ENCODE data around the gene QSOX1.

The QSOX1 gene

DNA sequence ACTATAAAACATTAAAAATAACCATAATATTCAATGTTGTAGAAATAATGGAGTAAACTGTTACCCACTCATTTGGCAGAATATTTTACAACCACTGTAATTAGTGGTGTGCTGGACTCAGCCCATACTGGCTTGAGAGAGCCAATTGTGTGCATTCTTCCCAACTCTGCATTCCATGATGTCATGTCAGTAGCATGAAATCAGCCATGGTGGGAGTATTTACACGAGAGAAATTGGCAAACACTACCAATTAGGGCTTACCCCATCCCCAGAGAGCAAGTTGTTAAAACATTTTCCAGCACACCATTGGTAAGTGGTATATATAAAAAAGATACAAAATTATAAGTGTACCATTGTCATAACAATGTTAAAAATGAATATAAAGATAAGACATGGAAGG is 19.1 kb upstream of the QSOX1 start:
- H3K4me3 ChIP-seq (ENCODE audit: low read depth, low read length) = no peak overlapping the region
- POLR2A ChIA-PET = no interaction called here
- CTCF ChIA-PET = no interaction called here
- no peak for TF ChIP-seq CTCF (IDR thresholded peaks at IDR 0.05; ENCODE audit: insufficient read depth, low read length, missing control alignments)
- no peak for DNase-seq (ENCODE audit: low read depth, low spot score)

DNA sequence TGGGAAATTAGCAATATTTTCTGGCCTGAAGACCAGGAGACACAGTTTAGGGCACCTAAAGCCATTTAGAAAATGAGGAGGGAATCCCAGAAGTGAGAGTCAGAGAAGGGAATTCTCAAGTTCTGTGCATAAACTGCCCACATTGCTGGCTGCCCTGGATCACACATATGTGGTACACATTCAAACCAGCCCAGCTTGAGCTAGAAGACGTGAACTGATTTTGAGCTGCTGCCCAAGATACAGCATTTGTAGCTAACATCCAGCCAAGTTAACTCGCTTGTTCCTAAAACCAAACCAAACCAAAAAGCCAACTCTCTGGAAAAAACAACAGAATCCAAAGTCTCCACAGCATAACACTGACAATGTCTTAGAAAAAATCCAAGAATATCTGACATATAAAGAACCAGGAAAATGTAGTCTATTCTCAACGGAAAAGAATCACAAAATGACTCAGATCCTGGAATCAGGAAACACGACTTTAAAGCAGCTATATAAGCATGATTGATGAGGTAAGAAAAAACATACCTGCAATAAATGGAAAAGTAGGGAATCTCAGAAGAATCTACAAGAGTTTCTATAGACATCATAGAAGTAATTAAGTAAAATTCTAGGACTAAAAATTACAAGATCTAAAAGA is 18.2 kb upstream of the QSOX1 start:
- H3K4me3 ChIP-seq (ENCODE audit: low read depth, low read length) = no peak overlapping the region
- POLR2A ChIA-PET = no interaction called here
- CTCF ChIA-PET = no interaction called here
- no peak for DNase-seq (ENCODE audit: low read depth, low spot score)
- no peak for TF ChIP-seq CTCF (IDR thresholded peaks at IDR 0.05; ENCODE audit: insufficient read depth, low read length, missing control alignments)

- TF ChIP-seq CTCF (IDR thresholded peaks at IDR 0.05; ENCODE audit: insufficient read depth, low read length, missing control alignments) = no peak
These were observed 17.7 kb upstream of the QSOX1 start for GRCh38 chr1:180136968-180137356.

GRCh38 chr1:180137776-180138175 is 16.9 kb upstream of the QSOX1 start:
- DNase-seq (ENCODE audit: low read depth, low spot score) = no peak
- TF ChIP-seq CTCF (IDR thresholded peaks at IDR 0.05; ENCODE audit: insufficient read depth, low read length, missing control alignments) = no peak
- ChIA-PET POLR2A (no interaction called here), CTCF (no interaction called here)
- no peak overlapping the region for H3K4me3 ChIP-seq (ENCODE audit: low read depth, low read length)

More at GRCh38 chr1:180136968-180137356, 17.7 kb upstream of the QSOX1 start:
- CTCF ChIA-PET = no interaction called here
- no peak overlapping the region for H3K4me3 ChIP-seq (ENCODE audit: low read depth, low read length)
- no peak for DNase-seq (ENCODE audit: low read depth, low spot score)
- POLR2A ChIA-PET = no interaction called here

DNA sequence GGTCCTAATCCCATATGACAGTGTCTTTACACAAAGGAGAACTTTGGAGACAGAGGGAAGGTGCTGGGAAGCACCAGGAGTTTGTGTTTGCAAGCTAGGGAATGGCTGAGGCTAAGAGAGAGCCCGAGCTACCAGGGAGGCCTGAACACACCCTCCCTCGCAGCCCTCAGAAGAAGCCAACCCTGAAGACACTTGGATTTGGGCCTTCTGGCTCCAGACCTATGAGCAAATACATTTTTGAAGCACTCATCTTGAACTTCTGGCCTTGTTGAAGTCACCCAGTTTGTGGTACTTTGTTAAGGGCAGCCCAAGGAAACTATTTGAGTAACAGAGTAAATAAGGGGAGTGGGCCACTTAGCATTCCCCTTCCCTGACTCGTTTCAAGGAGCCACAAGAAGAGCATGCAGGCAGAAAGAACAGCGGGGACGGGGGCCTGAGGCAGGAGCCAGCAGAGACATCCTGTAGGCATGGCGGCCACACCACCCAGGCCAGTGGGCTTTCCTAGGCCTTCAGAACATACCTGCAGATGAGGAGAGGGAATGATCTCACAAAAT is 13.2 kb upstream of the QSOX1 start:
- TF ChIP-seq CTCF (IDR thresholded peaks at IDR 0.05; ENCODE audit: insufficient read depth, low read length, missing control alignments) = no peak
- ChIA-PET POLR2A (no interaction called here), CTCF (no interaction called here)
- no peak for DNase-seq (ENCODE audit: low read depth, low spot score)
- no peak overlapping the region for H3K4me3 ChIP-seq (ENCODE audit: low read depth, low read length)

- ChIA-PET POLR2A (no interaction called here), CTCF (no interaction called here)
- no peak for TF ChIP-seq CTCF (IDR thresholded peaks at IDR 0.05; ENCODE audit: insufficient read depth, low read length, missing control alignments)
- no peak overlapping the region for H3K4me3 ChIP-seq (ENCODE audit: low read depth, low read length)
- no peak for DNase-seq (ENCODE audit: low read depth, low spot score)
These were observed 11.3 kb upstream of the QSOX1 start for GRCh38 chr1:180143359-180143758.
